ENCODE results near the gene CD200.
A peak's percentile ranks its signal among the peaks of the same experiment; 100 is the strongest.

CD200 gene

DNA sequence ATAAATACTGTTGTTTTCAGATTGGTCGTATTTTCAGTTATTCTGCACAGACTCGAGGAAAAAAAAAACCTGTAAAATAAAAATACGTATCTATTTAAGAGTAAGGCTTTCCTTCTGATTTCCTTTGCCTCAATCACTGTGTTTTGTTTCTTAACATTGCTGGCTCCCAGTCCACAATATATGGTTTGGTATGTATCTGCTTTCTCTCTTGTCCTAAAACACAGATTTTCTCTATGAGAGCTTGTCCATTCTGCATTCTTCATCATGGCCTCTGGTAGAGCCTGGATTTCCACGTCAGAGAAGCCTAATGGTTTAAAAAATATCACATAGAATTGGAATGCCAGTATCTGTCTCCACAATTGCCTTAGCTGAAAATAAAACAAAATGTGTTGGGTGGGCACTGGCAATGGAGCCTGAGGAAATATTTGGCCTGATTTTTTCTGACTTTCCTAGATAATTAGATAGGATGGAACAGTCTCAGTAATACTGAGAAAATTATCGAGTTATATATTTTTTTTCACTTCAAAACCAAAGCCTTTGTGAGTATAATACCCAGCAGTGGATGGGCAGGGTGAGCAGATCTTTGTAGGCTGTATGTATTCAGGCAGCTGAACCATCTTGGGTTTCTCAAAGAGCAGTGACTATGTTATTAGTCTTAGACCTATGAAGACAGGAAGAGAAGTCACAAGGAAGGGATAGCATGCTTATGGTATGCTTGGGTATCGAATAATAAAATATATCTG lies 1.9 kb downstream of the CD200 start:
- DNase-seq (ENCODE audit: insufficient read length) (no peak), FAIRE-seq (no peak)
- TF ChIP-seq TAF1 (IDR thresholded peaks at IDR 0.05; ENCODE audit: borderline replicate concordance, low read depth, low read length) (no peak), POLR2A (IDR thresholded peaks at IDR 0.05; ENCODE audit: low read depth, low read length) (no peak), POLR2AphosphoS5 (IDR thresholded peaks at IDR 0.05; ENCODE audit: low read depth, low read length) (no peak)

- DNase-seq (ENCODE audit: insufficient read length) (no peak), FAIRE-seq (peak; percentile 42)
- no peak for TF ChIP-seq POLR2A (IDR thresholded peaks at IDR 0.05; ENCODE audit: low read depth, low read length)
- TF ChIP-seq POLR2AphosphoS5 (IDR thresholded peaks at IDR 0.05; ENCODE audit: low read depth, low read length) = no peak
These were observed 2.5 kb downstream of the CD200 start for GRCh38 chr3:112335434-112335781.

DNA sequence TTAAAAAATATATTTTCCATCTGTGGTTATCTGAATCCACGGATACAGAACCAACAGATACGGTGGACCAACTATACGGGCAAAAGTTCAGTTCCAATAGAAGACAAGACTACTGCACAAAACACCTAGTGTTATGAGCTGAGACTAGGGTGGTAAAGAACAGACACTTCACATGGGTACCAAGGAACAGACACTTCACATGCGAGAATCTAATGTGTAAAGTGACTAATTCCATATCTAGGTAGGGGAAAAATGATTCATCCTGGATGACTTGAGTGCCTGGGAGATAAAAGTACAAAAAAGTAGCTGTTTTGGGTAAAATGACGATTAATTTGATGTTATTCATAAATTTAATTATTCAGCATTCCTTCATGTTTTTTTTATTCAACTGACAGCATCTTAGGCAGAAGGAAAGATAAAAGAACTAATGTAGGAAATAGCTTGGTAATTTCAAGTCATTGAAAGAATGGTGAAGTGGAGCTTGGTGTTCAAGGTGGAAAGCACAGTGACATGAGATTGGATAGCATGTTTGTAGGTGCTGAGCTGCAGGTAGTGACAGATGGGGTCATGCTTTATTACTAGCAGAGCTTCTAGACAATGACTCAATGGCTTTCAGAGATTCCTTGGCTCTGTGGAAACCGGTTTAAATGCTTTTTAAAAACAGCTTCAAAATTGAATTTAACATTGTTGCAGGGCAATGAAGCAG lies 5.2 kb downstream of the CD200 start:
- FAIRE-seq (peak; percentile 79), DNase-seq (ENCODE audit: insufficient read length) (no peak)
- no peak for TF ChIP-seq TAF1 (IDR thresholded peaks at IDR 0.05; ENCODE audit: borderline replicate concordance, low read depth, low read length)
- TF ChIP-seq POLR2A (IDR thresholded peaks at IDR 0.05; ENCODE audit: low read depth, low read length) = no peak
- no peak for TF ChIP-seq POLR2AphosphoS5 (IDR thresholded peaks at IDR 0.05; ENCODE audit: low read depth, low read length)

- DNase-seq (ENCODE audit: insufficient read length) (no peak), FAIRE-seq (no peak)
- TF ChIP-seq TAF1 (IDR thresholded peaks at IDR 0.05; ENCODE audit: borderline replicate concordance, low read depth, low read length) (no peak), POLR2A (IDR thresholded peaks at IDR 0.05; ENCODE audit: low read depth, low read length) (no peak), POLR2AphosphoS5 (IDR thresholded peaks at IDR 0.05; ENCODE audit: low read depth, low read length) (no peak)
These were observed 5.7 kb downstream of the CD200 start for GRCh38 chr3:112338727-112339056.

DNA sequence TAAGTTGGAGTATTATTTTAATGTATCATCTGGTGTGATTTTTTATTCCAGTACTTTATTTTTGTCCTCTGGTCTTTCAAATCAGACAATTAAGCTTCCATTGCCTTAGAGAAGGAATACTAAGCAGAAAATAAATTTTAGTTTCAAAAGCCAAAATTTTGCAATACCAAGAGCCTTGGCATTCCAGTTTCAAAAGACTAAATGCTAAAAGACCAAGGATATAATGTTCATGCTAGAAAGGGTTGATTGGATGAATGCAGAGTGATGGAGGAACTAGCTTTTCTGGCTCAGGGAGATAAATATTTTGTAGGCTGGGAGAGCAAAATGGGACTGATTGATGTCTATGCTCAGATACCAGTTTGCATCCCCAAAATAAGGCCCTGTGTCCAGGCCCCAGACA lies 6.2 kb downstream of the CD200 start:
- DNase-seq (ENCODE audit: insufficient read length) (no peak), FAIRE-seq (peak; percentile 72)
- TF ChIP-seq POLR2A (IDR thresholded peaks at IDR 0.05; ENCODE audit: low read depth, low read length) = no peak
- TF ChIP-seq TAF1 (IDR thresholded peaks at IDR 0.05; ENCODE audit: borderline replicate concordance, low read depth, low read length) = no peak
- TF ChIP-seq POLR2AphosphoS5 (IDR thresholded peaks at IDR 0.05; ENCODE audit: low read depth, low read length) = no peak

DNA sequence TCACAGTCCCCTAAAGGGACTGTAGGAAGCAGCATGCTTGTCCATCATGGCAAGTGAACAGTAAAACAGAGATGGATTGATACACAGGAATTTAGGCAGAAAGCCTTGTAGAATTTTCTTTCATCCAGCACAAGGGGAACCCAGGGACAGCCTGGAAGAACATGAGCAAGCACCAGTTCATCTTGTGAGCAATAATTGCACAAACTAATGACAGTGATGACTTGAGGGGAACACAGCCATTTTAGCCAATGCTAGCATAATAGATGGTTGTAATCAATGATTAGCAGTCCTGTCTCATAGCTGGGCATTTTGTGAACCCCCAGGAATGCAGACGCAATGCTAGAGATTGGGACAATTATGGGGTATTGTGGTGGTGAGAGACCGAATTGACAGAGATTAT lies 6.7 kb downstream of the CD200 start:
- no peak for TF ChIP-seq TAF1 (IDR thresholded peaks at IDR 0.05; ENCODE audit: borderline replicate concordance, low read depth, low read length)
- TF ChIP-seq POLR2A (IDR thresholded peaks at IDR 0.05; ENCODE audit: low read depth, low read length) = no peak
- TF ChIP-seq POLR2AphosphoS5 (IDR thresholded peaks at IDR 0.05; ENCODE audit: low read depth, low read length) = no peak
- DNase-seq (ENCODE audit: insufficient read length) (no peak), FAIRE-seq (no peak)

DNA sequence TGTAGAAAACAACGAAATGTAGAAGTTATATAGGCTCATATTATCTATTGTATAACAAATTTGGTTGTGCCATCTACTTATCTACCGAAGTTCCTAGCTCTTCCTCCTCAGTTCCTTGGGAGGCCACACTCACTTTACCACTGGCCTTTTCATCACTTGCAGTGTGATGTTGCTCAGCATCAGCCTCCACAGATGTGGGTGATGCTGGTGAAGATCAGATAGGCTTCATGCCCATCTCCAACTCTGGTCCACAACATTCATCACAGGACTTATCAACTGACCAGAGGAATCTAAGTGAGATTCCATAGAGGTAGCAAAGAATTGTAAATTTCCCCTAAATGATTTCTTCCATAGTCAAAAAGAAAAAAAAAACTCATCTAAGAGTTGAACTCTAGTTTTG lies 8.4 kb downstream of the CD200 start:
- no peak for TF ChIP-seq POLR2AphosphoS5 (IDR thresholded peaks at IDR 0.05; ENCODE audit: low read depth, low read length)
- TF ChIP-seq POLR2A (IDR thresholded peaks at IDR 0.05; ENCODE audit: low read depth, low read length) = no peak
- DNase-seq (ENCODE audit: insufficient read length) = no peak
- peak; percentile 76 for FAIRE-seq

GRCh38 chr3:112345681-112346080 lies 12.7 kb downstream of the CD200 start:
- peak; percentile 14 for FAIRE-seq
- TF ChIP-seq POLR2AphosphoS5 (IDR thresholded peaks at IDR 0.05; ENCODE audit: low read depth, low read length) (no peak), TAF1 (IDR thresholded peaks at IDR 0.05; ENCODE audit: borderline replicate concordance, low read depth, low read length) (no peak), POLR2A (IDR thresholded peaks at IDR 0.05; ENCODE audit: low read depth, low read length) (no peak)
- DNase-seq (ENCODE audit: insufficient read length) = no peak

- no peak for DNase-seq (ENCODE audit: insufficient read length)
- FAIRE-seq = peak; percentile 24
- TF ChIP-seq TAF1 (IDR thresholded peaks at IDR 0.05; ENCODE audit: borderline replicate concordance, low read depth, low read length) (no peak), POLR2A (IDR thresholded peaks at IDR 0.05; ENCODE audit: low read depth, low read length) (no peak), POLR2AphosphoS5 (IDR thresholded peaks at IDR 0.05; ENCODE audit: low read depth, low read length) (no peak)
These were observed 13.7 kb downstream of the CD200 start for GRCh38 chr3:112346491-112347122.

GRCh38 chr3:112348943-112349342 lies 16.0 kb downstream of the CD200 start:
- FAIRE-seq (no peak), DNase-seq (ENCODE audit: insufficient read length) (no peak)
- TF ChIP-seq POLR2AphosphoS5 (IDR thresholded peaks at IDR 0.05; ENCODE audit: low read depth, low read length) (no peak), TAF1 (IDR thresholded peaks at IDR 0.05; ENCODE audit: borderline replicate concordance, low read depth, low read length) (no peak), POLR2A (IDR thresholded peaks at IDR 0.05; ENCODE audit: low read depth, low read length) (no peak)

DNA sequence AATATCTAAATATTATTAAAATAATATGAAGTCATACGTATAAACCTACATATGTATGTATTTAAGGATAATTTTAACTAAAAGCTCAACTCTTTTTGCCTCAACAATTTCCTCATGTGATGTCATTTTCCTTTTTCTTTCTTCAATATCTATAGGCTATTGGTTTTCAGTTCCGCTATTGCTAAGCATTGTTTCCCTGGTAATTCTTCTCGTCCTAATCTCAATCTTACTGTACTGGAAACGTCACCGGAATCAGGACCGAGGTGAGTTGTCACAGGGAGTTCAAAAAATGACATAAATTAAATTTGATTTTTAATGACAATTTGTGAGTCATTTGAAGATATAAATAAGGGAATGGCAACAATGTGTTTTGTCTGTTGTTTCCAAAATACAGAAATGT lies 16.6 kb downstream of the CD200 start:
- TF ChIP-seq POLR2AphosphoS5 (IDR thresholded peaks at IDR 0.05; ENCODE audit: low read depth, low read length) = no peak
- FAIRE-seq = no peak
- no peak for DNase-seq (ENCODE audit: insufficient read length)
